ENCODE results near the gene ENAH.
"Not testable (repeated sequence)": the region's sequence is repeated elsewhere in the genome, so short reads cannot be mapped to it uniquely, and the experiment has no call there.

ENAH gene

GRCh38 chr1:225695578-225696337 lies 42.8 kb upstream of the ENAH start:
- H3K4me1 ChIP-seq (ENCODE audit: control extremely low read depth in 1 of 4, control insufficient read depth in 4 of 4, insufficient read depth in 4 of 4, low read length in 3 of 4) = no peaks in the 10 kb centered on the region
- WGBS (ENCODE audit: insufficient coverage) = 86% methylated on average over 1 of the region's 6 CpGs
- DNase-seq = no peak
- POLR2A ChIA-PET = no interaction called here
- no peaks in the 10 kb centered on the region for H3K9me3 ChIP-seq (ENCODE audit: control extremely low read depth in 1 of 5, control insufficient read depth in 4 of 5, insufficient read depth in 2 of 5, low read depth in 1 of 5, low read length in 4 of 5)
- CTCF ChIA-PET = no interaction called here
- H3K27ac ChIP-seq (ENCODE audit: insufficient read depth in 1 of 2, low read depth in 1 of 2, low read length in 2 of 2, poor library complexity in 1 of 2, severe bottlenecking in 2 of 2) = no peak overlapping the region
- H3K4me3 ChIP-seq (ENCODE audit: control insufficient read depth in 1 of 7, extremely low read depth in 1 of 7, insufficient read depth in 4 of 7, low read depth in 2 of 7, low read length in 6 of 7) = no peak overlapping the region
- no peaks in the 10 kb centered on the region for H3K36me3 ChIP-seq (ENCODE audit: control insufficient read depth in 4 of 4, insufficient read depth in 4 of 4, low read length in 3 of 4)
- no peaks in the 10 kb centered on the region for H3K27me3 ChIP-seq (replicated peaks in 2 of 5; ENCODE audit: control insufficient read depth in 4 of 5, insufficient read depth in 5 of 5, low read length in 4 of 5)

DNA sequence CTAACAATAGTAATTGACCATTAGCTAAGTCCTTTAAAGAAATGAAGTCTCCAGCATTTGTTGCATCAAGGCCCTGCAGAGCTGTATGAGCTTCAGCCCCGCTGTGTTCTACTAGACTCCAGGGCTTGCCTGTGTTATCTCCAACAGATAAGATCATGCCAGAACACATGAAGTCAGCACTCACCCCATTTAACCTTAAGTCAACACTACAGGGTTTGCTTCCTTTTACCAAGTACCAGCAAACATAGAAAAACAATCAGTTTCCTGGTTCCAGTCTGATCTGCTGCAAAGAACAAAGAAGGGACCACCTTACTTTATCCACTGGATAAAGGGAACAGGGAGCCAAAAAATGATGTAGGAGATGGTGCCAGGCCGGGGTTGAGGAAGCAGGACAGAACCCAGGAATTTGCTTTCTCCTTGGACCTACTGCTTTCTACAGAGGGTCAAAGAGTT lies 41.3 kb upstream of the ENAH start:
- Histone ChIP-seq H3K27ac (ENCODE audit: insufficient read depth in 1 of 2, low read depth in 1 of 2, low read length in 2 of 2, poor library complexity in 1 of 2, severe bottlenecking in 2 of 2) (no peak overlapping the region), H3K9me3 (ENCODE audit: control extremely low read depth in 1 of 5, control insufficient read depth in 4 of 5, insufficient read depth in 2 of 5, low read depth in 1 of 5, low read length in 4 of 5) (no peaks in the 10 kb centered on the region), H3K4me3 (ENCODE audit: control insufficient read depth in 1 of 7, extremely low read depth in 1 of 7, insufficient read depth in 4 of 7, low read depth in 2 of 7, low read length in 6 of 7) (no peak overlapping the region), H3K27me3 (replicated peaks in 2 of 5; ENCODE audit: control insufficient read depth in 4 of 5, insufficient read depth in 5 of 5, low read length in 4 of 5) (no peaks in the 10 kb centered on the region), H3K36me3 (ENCODE audit: control insufficient read depth in 4 of 4, insufficient read depth in 4 of 4, low read length in 3 of 4) (no peaks in the 10 kb centered on the region), H3K4me1 (ENCODE audit: control extremely low read depth in 1 of 4, control insufficient read depth in 4 of 4, insufficient read depth in 4 of 4, low read length in 3 of 4) (no peaks in the 10 kb centered on the region)
- CTCF ChIA-PET = no interaction called here
- 100% methylated on average over 2 of the region's 2 CpGs for WGBS (ENCODE audit: insufficient coverage)
- POLR2A ChIA-PET = no interaction called here
- DNase-seq = peak in 1 of 3 donors; percentile 39

DNA sequence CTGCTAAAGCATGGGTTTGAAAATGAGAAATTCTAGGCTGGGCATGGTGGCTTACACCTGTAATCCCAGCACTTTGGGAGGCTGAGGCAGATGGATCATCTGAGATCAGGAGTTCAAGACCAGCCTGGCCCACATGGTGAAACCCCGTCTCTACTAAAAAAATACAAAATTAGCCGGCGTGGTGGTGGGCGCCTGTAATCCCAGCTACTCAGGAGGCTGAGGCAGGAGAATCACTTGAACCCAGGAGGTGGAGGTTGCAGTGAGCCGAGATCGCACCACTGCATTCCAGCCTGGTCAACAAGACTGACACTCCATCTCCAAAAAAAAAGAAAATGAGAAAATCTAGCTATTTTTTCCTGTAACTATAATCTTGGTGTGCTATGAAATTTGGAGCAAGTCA lies 40.8 kb upstream of the ENAH start:
- H3K36me3 ChIP-seq (ENCODE audit: control insufficient read depth in 4 of 4, insufficient read depth in 4 of 4, low read length in 3 of 4); H3K27ac ChIP-seq (ENCODE audit: insufficient read depth in 1 of 2, low read depth in 1 of 2, low read length in 2 of 2, poor library complexity in 1 of 2, severe bottlenecking in 2 of 2); H3K4me3 ChIP-seq (ENCODE audit: control insufficient read depth in 1 of 7, extremely low read depth in 1 of 7, insufficient read depth in 4 of 7, low read depth in 2 of 7, low read length in 6 of 7); H3K9me3 ChIP-seq (ENCODE audit: control extremely low read depth in 1 of 5, control insufficient read depth in 4 of 5, insufficient read depth in 2 of 5, low read depth in 1 of 5, low read length in 4 of 5); H3K27me3 ChIP-seq (replicated peaks in 2 of 5; ENCODE audit: control insufficient read depth in 4 of 5, insufficient read depth in 5 of 5, low read length in 4 of 5); POLR2A ChIA-PET; CTCF ChIA-PET; DNase-seq; H3K4me1 ChIP-seq (ENCODE audit: control extremely low read depth in 1 of 4, control insufficient read depth in 4 of 4, insufficient read depth in 4 of 4, low read length in 3 of 4): not testable (repeated sequence)
- no CpG with 5 or more reads among the region's 6 CpGs for WGBS (ENCODE audit: insufficient coverage)

DNA sequence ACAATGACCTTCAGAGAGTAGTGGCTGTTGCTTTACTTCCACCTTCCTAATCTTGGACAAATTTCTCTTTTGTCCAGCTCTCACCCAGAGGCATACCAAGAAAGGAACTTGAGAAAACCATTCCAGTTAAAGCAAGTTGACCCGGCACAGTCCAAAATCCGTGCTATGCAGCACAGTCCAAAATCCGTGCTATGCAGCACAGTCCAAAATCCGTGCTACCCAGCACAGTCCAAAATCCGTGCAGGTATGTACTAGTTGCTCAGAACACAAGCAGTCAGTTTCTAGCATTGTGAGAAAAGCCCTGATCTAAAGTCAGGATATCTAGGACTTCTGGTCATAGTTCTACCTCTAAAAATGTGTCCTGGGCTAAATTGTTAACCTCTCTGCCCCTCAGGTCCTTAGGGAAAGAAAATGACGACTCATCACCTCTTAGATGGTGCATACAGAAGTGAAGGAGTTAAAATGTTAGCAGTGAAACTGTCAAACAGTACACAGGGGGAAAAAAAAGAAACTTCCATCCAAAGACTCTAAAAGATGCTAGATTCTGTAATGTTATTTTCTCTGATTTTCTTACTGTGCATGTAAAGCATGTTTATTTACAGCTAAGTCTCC lies 40.3 kb upstream of the ENAH start:
- ChIA-PET CTCF (interaction anchor here (0.6 to 1.3 kb wide), 2 partner anchors 8 to 12 kb away, joined by 3 read pairs; no protein-coding TSS in a partner anchor), POLR2A (interaction anchor here (0.6 kb wide), 1 partner anchor 341 kb away, joined by 3 read pairs; no protein-coding TSS in a partner anchor)
- H3K9me3 ChIP-seq (ENCODE audit: control extremely low read depth in 1 of 5, control insufficient read depth in 4 of 5, insufficient read depth in 2 of 5, low read depth in 1 of 5, low read length in 4 of 5) = no peaks in the 10 kb centered on the region

DNA sequence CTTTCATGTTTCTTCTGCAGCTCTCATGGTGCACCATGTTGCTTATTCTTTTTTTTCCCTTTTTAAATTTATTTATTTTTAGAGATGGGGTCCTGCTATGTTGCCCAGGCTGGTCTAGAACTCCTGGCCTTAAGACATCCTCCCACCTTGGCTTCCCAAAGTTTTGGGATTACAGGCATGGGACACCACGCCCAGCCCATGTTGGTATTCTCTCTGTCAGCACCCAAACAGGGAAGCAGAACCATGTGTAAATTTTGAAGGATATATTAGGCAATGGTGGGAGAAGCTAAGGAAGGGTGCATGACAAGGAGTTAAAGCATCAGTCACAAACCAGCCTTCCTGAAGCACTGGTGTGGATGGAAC lies 39.6 kb upstream of the ENAH start:
- Histone ChIP-seq H3K27me3 (replicated peaks in 2 of 5; ENCODE audit: control insufficient read depth in 4 of 5, insufficient read depth in 5 of 5, low read length in 4 of 5) (no peaks in the 10 kb centered on the region), H3K27ac (ENCODE audit: insufficient read depth in 1 of 2, low read depth in 1 of 2, low read length in 2 of 2, poor library complexity in 1 of 2, severe bottlenecking in 2 of 2) (no peak overlapping the region), H3K36me3 (ENCODE audit: control insufficient read depth in 4 of 4, insufficient read depth in 4 of 4, low read length in 3 of 4) (no peaks in the 10 kb centered on the region), H3K4me1 (ENCODE audit: control extremely low read depth in 1 of 4, control insufficient read depth in 4 of 4, insufficient read depth in 4 of 4, low read length in 3 of 4) (no peaks in the 10 kb centered on the region), H3K9me3 (ENCODE audit: control extremely low read depth in 1 of 5, control insufficient read depth in 4 of 5, insufficient read depth in 2 of 5, low read depth in 1 of 5, low read length in 4 of 5) (no peaks in the 10 kb centered on the region), H3K4me3 (ENCODE audit: control insufficient read depth in 1 of 7, extremely low read depth in 1 of 7, insufficient read depth in 4 of 7, low read depth in 2 of 7, low read length in 6 of 7) (no peak overlapping the region)
- POLR2A ChIA-PET = interaction anchor here (0.6 kb wide), 1 partner anchor 342 kb away, joined by 3 read pairs; no protein-coding TSS in a partner anchor
- CTCF ChIA-PET = interaction anchor here (0.5 to 1.3 kb wide), 3 partner anchors 9 to 34 kb away, joined by 3 to 5 read pairs (median 3); no protein-coding TSS in a partner anchor
- WGBS (ENCODE audit: insufficient coverage) = 100% methylated on average over 1 of the region's 1 CpG
- DNase-seq = no peak

More for the DNA sequence above, 40.3 kb upstream of the ENAH start:
- 95% methylated on average over 5 of the region's 6 CpGs for WGBS (ENCODE audit: insufficient coverage)
- no peaks in the 10 kb centered on the region for H3K4me1 ChIP-seq (ENCODE audit: control extremely low read depth in 1 of 4, control insufficient read depth in 4 of 4, insufficient read depth in 4 of 4, low read length in 3 of 4)
- no peak overlapping the region for H3K4me3 ChIP-seq (ENCODE audit: control insufficient read depth in 1 of 7, extremely low read depth in 1 of 7, insufficient read depth in 4 of 7, low read depth in 2 of 7, low read length in 6 of 7)
- no peaks in the 10 kb centered on the region for H3K27me3 ChIP-seq (replicated peaks in 2 of 5; ENCODE audit: control insufficient read depth in 4 of 5, insufficient read depth in 5 of 5, low read length in 4 of 5)
- DNase-seq = no peak
- no peak overlapping the region for H3K27ac ChIP-seq (ENCODE audit: insufficient read depth in 1 of 2, low read depth in 1 of 2, low read length in 2 of 2, poor library complexity in 1 of 2, severe bottlenecking in 2 of 2)
- no peaks in the 10 kb centered on the region for H3K36me3 ChIP-seq (ENCODE audit: control insufficient read depth in 4 of 4, insufficient read depth in 4 of 4, low read length in 3 of 4)

GRCh38 chr1:225691861-225692516 lies 39.1 kb upstream of the ENAH start:
- DNase-seq = no peak
- no peak overlapping the region for H3K4me3 ChIP-seq (ENCODE audit: control insufficient read depth in 1 of 7, extremely low read depth in 1 of 7, insufficient read depth in 4 of 7, low read depth in 2 of 7, low read length in 6 of 7)
- WGBS (ENCODE audit: insufficient coverage) = 96% methylated on average over 2 of the region's 4 CpGs
- no peaks in the 10 kb centered on the region for H3K27me3 ChIP-seq (replicated peaks in 2 of 5; ENCODE audit: control insufficient read depth in 4 of 5, insufficient read depth in 5 of 5, low read length in 4 of 5)
- H3K9me3 ChIP-seq (ENCODE audit: control extremely low read depth in 1 of 5, control insufficient read depth in 4 of 5, insufficient read depth in 2 of 5, low read depth in 1 of 5, low read length in 4 of 5) = no peaks in the 10 kb centered on the region
- no peaks in the 10 kb centered on the region for H3K4me1 ChIP-seq (ENCODE audit: control extremely low read depth in 1 of 4, control insufficient read depth in 4 of 4, insufficient read depth in 4 of 4, low read length in 3 of 4)
- no peaks in the 10 kb centered on the region for H3K36me3 ChIP-seq (ENCODE audit: control insufficient read depth in 4 of 4, insufficient read depth in 4 of 4, low read length in 3 of 4)
- CTCF ChIA-PET = interaction anchor here (0.8 to 1.3 kb wide), 3 partner anchors 13 to 354 kb away, joined by 3 read pairs; no protein-coding TSS in a partner anchor
- POLR2A ChIA-PET = no interaction called here
- no peak overlapping the region for H3K27ac ChIP-seq (ENCODE audit: insufficient read depth in 1 of 2, low read depth in 1 of 2, low read length in 2 of 2, poor library complexity in 1 of 2, severe bottlenecking in 2 of 2)

- no peaks in the 10 kb centered on the region for H3K9me3 ChIP-seq (ENCODE audit: control extremely low read depth in 1 of 5, control insufficient read depth in 4 of 5, insufficient read depth in 2 of 5, low read depth in 1 of 5, low read length in 4 of 5)
- H3K27ac ChIP-seq (ENCODE audit: insufficient read depth in 1 of 2, low read depth in 1 of 2, low read length in 2 of 2, poor library complexity in 1 of 2, severe bottlenecking in 2 of 2) = no peak overlapping the region
- POLR2A ChIA-PET = no interaction called here
- H3K36me3 ChIP-seq (ENCODE audit: control insufficient read depth in 4 of 4, insufficient read depth in 4 of 4, low read length in 3 of 4) = no peaks in the 10 kb centered on the region
- CTCF ChIA-PET = interaction anchor here (0.8 to 0.9 kb wide), 2 partner anchors 17 to 354 kb away, joined by 3 read pairs; no protein-coding TSS in a partner anchor
- WGBS (ENCODE audit: insufficient coverage) = 100% methylated on average over 1 of the region's 2 CpGs
- no peaks in the 10 kb centered on the region for H3K27me3 ChIP-seq (replicated peaks in 2 of 5; ENCODE audit: control insufficient read depth in 4 of 5, insufficient read depth in 5 of 5, low read length in 4 of 5)
- no peak overlapping the region for H3K4me3 ChIP-seq (ENCODE audit: control insufficient read depth in 1 of 7, extremely low read depth in 1 of 7, insufficient read depth in 4 of 7, low read depth in 2 of 7, low read length in 6 of 7)
- H3K4me1 ChIP-seq (ENCODE audit: control extremely low read depth in 1 of 4, control insufficient read depth in 4 of 4, insufficient read depth in 4 of 4, low read length in 3 of 4) = no peaks in the 10 kb centered on the region
- DNase-seq = no peak
Measured at GRCh38 chr1:225691377-225691776, 38.5 kb upstream of the ENAH start.

Measured in common myeloid progenitor, CD34-positive (primary cell).